HepG2 (cell line): ENCODE data around the gene SPDYE4. TPM values are rescaled to one million over a fixed set of nuclear protein-coding genes. Genes with fewer than 3 reads are reported as not detected.

Experiments used
- ATF6 ChIP-seq: sonication (generic); formaldehyde crosslinking; conservative IDR thresholded peaks from 2 replicates; pipeline ENCODE4 v1.4.0; 2020; ENCODE audit warnings: missing genetic modification reagents
- GTF3A ChIP-seq: sonication (generic); formaldehyde crosslinking; conservative IDR thresholded peaks from 2 replicates; pipeline ENCODE4 v1.4.0; 2020; ENCODE audit warnings: mild to moderate bottlenecking, missing genetic modification reagents
- HIC2 ChIP-seq: sonication (generic); formaldehyde crosslinking; IDR thresholded peaks from 2 replicates; pipeline ENCODE4 v1.9.0; 2022; ENCODE audit warnings: low read depth, missing genetic modification reagents
- IRX3 ChIP-seq: sonication (generic); formaldehyde crosslinking; IDR thresholded peaks from 2 replicates; pipeline ENCODE4 v1.8.1; 2023; ENCODE audit warnings: mild to moderate bottlenecking, low read depth, missing genetic modification reagents, borderline replicate concordance
- MBNL3 ChIP-seq: fragments of 250-450 bp; sonication (Bioruptor Pico); conservative IDR thresholded peaks from 2 replicates; pipeline ENCODE4 v1.8.0; 2022; ENCODE audit warnings: mild to moderate bottlenecking, inconsistent platforms
- MED13 ChIP-seq: sonication (generic); formaldehyde crosslinking; IDR thresholded peaks from 2 replicates; pipeline ENCODE4 v1.5.0; 2020; ENCODE audit warnings: missing genetic modification reagents
- NFAT5 ChIP-seq: sonication (generic); formaldehyde crosslinking; IDR thresholded peaks from 2 replicates; pipeline ENCODE4 v1.4.0; 2020; ENCODE audit warnings: missing genetic modification reagents
- NR2C2 ChIP-seq: sonication (generic); formaldehyde crosslinking; IDR thresholded peaks from 2 replicates; pipeline ENCODE4 v1.4.0; 2020; ENCODE audit warnings: missing genetic modification reagents, mild to moderate bottlenecking, moderate library complexity, borderline replicate concordance
- PAF1 ChIP-seq: IDR thresholded peaks from 2 replicates; pipeline ENCODE4 v1.6.1; 2016; ENCODE audit warnings: missing genetic modification reagents, missing compliant biosample characterization
- TAF15 ChIP-seq: fragments of 200-400 bp; formaldehyde crosslinking; IDR thresholded peaks from one replicate; pipeline ENCODE4 v1.6.1; 2018; ENCODE audit warnings: mild to moderate bottlenecking, low read depth, low read length; ENCODE audit not compliant: poor library complexity, severe bottlenecking
- ZFYVE20 ChIP-seq: sonication (generic); formaldehyde crosslinking; IDR thresholded peaks from 2 replicates; pipeline ENCODE4 v1.8.0; 2023; ENCODE audit warnings: low read depth, mild to moderate bottlenecking, moderate library complexity, missing genetic modification reagents, borderline replicate concordance
- ZNF382 ChIP-seq: sonication (generic); formaldehyde crosslinking; IDR thresholded peaks from 2 replicates; pipeline ENCODE4 v1.5.0; 2020; ENCODE audit warnings: missing genetic modification reagents, mild to moderate bottlenecking, borderline replicate concordance
- ZNF670 ChIP-seq: sonication (generic); formaldehyde crosslinking; IDR thresholded peaks from 2 replicates; pipeline ENCODE4 v1.8.0; 2022; ENCODE audit warnings: mild to moderate bottlenecking, missing genetic modification reagents, borderline replicate concordance
- polyA plus RNA-seq, 8 experiments: library from polyadenylated mRNA; depleted of rRNA in 3 of 8; stranded (reverse) in 7 of 8; unstranded in 1 of 8; fragments of >200 nt; fragmentation: Illumina TruSeq in 4 of 8; extraction: Trizol in 4 of 8; gene quantifications; 2 replicates each; pipeline versions ENCODE4 v1.2.1 to v1.2.3, GENCODE V29; 2011 to 2016; ENCODE audit warnings: low read depth in 4 of 8, missing spikeins in 1 of 8, mixed read lengths in 1 of 8; ENCODE audit not compliant: insufficient read depth in 1 of 8
- total RNA-seq, 5 experiments: library from RNA; depleted of rRNA; stranded (reverse); fragments of >200 nt; fragmentation: Illumina TruSeq; extraction: Trizol; gene quantifications; 2 replicates each; pipeline ENCODE4 v1.2.3, GENCODE V29; 2016; ENCODE audit warnings: low read depth in 1 of 5
- TF ChIP-seq, protein P1 (sequence below): sonication (generic); formaldehyde crosslinking; IDR thresholded peaks from 2 replicates; pipeline ENCODE4 v1.4.0; 2020; ENCODE audit warnings: mild to moderate bottlenecking, missing genetic modification reagents, borderline replicate concordance
- TF ChIP-seq, protein P2 (sequence below): sonication (generic); formaldehyde crosslinking; IDR thresholded peaks from 2 replicates; pipeline ENCODE4 v1.5.0; 2020; ENCODE audit warnings: mild to moderate bottlenecking, missing genetic modification reagents

The SPDYE4 gene
- total and polyA plus RNA-seq, 2 of the 13 experiments (the other 11 are each of a cell fraction or from before 2014, with no cell fraction given), result not detected

DNA sequence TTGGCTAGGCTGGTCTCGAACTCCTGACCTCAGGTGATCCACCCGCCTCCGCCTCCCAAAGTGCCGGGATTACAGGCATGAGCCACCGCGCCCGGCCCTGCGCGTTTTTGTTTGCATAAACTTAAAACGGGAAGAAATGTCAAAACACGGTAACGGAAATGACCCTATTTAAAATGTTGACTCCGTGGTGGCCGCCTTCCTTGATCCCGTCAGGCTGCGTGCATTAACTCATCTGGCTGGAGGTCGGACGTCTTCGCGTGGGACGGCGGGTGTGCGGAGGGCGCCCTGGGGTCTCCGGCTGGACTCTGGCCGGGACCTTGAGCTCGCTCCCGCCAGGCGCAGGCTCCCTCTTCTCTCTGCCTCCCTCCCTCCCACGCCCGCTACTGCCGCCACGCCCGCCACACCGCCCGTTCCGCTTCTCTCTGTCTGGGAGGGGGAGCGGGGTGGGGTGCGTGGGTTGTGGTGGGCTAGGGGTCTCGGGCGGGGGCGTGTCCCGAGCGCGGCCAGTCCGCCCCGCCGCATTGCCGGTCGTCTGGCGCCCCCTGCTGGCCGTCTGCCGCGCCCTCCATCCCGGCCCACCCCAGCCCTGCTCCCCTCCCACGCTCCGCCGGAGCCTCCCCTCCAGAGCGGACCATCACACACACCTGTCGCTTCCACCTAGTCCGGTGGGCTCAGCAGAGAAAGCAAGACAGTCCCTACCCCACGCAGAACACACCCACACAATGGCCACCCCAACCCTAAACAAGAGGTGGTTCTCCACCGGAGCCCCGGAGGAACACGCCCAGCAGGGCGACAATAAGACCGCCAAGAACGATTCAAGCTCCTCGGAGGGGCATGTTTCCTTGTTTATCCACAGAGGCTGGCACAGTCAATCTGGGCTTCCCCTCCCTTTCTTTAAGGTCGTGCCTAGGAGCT is 12.5 kb downstream of the SPDYE4 start (continued):
- TF ChIP-seq IRX3 (CRISPR knock-in tag), result no peak
- TF ChIP-seq GTF3A (CRISPR knock-in tag), result no peak
- no peak for TF ChIP-seq ZNF382 (CRISPR knock-in tag)
- TF ChIP-seq NR2C2, result peak; percentile 55; the same call in 1 of the 2 replicates
- TF ChIP-seq HIC2 (CRISPR knock-in tag), result no peak
- TF ChIP-seq NFAT5, result no peak
- 0 out of 2 replicates have a peak, but pooled peaks have one; percentile 32 for TF ChIP-seq ZNF670 (CRISPR knock-in tag)
- TF ChIP-seq, protein P1, sequence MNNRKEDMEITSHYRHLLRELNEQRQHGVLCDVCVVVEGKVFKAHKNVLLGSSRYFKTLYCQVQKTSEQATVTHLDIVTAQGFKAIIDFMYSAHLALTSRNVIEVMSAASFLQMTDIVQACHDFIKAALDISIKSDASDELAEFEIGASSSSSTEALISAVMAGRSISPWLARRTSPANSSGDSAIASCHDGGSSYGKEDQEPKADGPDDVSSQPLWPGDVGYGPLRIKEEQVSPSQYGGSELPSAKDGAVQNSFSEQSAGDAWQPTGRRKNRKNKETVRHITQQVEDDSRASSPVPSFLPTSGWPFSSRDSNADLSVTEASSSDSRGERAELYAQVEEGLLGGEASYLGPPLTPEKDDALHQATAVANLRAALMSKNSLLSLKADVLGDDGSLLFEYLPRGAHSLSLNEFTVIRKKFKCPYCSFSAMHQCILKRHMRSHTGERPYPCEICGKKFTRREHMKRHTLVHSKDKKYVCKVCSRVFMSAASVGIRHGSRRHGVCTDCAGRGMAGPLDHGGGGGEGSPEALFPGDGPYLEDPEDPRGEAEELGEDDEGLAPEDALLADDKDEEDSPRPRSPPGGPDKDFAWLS (CRISPR knock-in tag), result 0 out of 2 replicates have a peak, but pooled peaks have one; percentile 72
- no peak for TF ChIP-seq MED13 (CRISPR knock-in tag)
- no peak for TF ChIP-seq ZFYVE20 (CRISPR knock-in tag)
- TF ChIP-seq, protein P2, sequence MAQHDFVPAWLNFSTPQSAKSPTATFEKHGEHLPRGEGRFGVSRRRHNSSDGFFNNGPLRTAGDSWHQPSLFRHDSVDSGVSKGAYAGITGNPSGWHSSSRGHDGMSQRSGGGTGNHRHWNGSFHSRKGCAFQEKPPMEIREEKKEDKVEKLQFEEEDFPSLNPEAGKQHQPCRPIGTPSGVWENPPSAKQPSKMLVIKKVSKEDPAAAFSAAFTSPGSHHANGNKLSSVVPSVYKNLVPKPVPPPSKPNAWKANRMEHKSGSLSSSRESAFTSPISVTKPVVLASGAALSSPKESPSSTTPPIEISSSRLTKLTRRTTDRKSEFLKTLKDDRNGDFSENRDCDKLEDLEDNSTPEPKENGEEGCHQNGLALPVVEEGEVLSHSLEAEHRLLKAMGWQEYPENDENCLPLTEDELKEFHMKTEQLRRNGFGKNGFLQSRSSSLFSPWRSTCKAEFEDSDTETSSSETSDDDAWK (CRISPR knock-in tag), result no peak
- no peak for TF ChIP-seq ATF6 (CRISPR knock-in tag)
- no peak for TF ChIP-seq TAF15
- TF ChIP-seq PAF1 (CRISPR knock-in tag), result no peak
- TF ChIP-seq MBNL3 (CRISPR knock-in tag), result no peak
